ENCODE results near the gene TGM2. TPM values are rescaled to one million over a fixed set of nuclear protein-coding genes. Genes with fewer than 3 reads are reported as not detected.

TGM2 gene
- total RNA-seq, 1 donor from 2014 or later = 31.8 TPM

- DNase-seq = no peak
Measured at GRCh38 chr20:38092915-38093314, 72.2 kb downstream of the TGM2 start.

- no peak for DNase-seq
Measured at GRCh38 chr20:38092260-38092857, 72.7 kb downstream of the TGM2 start.

- no peak for DNase-seq
Measured at GRCh38 chr20:38091441-38092216, 73.4 kb downstream of the TGM2 start.

GRCh38 chr20:38090061-38090460 lies 75.0 kb downstream of the TGM2 start:
- DNase-seq = no peak

- no peak for DNase-seq
Measured at GRCh38 chr20:38089500-38089899, 75.6 kb downstream of the TGM2 start.

GRCh38 chr20:38085026-38085425 lies 80.0 kb downstream of the TGM2 start:
- peak; percentile 25 for DNase-seq

- peak; percentile 70 for DNase-seq
Measured at GRCh38 chr20:38084425-38084951, 80.6 kb downstream of the TGM2 start.

- DNase-seq = no peak
Measured at GRCh38 chr20:38083338-38084048, 81.6 kb downstream of the TGM2 start.

- no peak for DNase-seq
Measured at GRCh38 chr20:38082894-38083293, 82.2 kb downstream of the TGM2 start.

GRCh38 chr20:38081575-38081974 lies 83.5 kb downstream of the TGM2 start:
- DNase-seq = peak; percentile 49

GRCh38 chr20:38079353-38079752 lies 85.7 kb downstream of the TGM2 start:
- DNase-seq = no peak

- no peak for DNase-seq
Measured at GRCh38 chr20:38078084-38078483, 87.0 kb downstream of the TGM2 start.

Small RNAs within 50 kb of the gene (small RNA-seq; reads per million reads assigned to genes)
- not detected for gene RN7SL237P (ENCODE audit: low replicate concordance)

Other genes starting within 250 kb of the TGM2 start
- gene TTI1, start 131.8 kb downstream of the TGM2 start, total RNA-seq = 20.2 TPM
- 46.3 TPM for gene RPRD1B, start 131.5 kb downstream of the TGM2 start, total RNA-seq
- 5.0 TPM for gene KIAA1755, start 95.5 kb upstream of the TGM2 start, total RNA-seq
- 0.21 TPM for gene BPI, start 138.9 kb upstream of the TGM2 start, total RNA-seq
- not detected for gene LBP, start 181.2 kb upstream of the TGM2 start, total RNA-seq

Data from tongue (tissue), 3 donors.